Measurements from ENCODE around the gene ADAM12. TPM values are rescaled to one million over a fixed set of nuclear protein-coding genes. Genes with fewer than 3 reads are reported as not detected.

ADAM12 gene
- total RNA-seq, 1 experiment from 2014 or later, result 0.24 TPM

DNA sequence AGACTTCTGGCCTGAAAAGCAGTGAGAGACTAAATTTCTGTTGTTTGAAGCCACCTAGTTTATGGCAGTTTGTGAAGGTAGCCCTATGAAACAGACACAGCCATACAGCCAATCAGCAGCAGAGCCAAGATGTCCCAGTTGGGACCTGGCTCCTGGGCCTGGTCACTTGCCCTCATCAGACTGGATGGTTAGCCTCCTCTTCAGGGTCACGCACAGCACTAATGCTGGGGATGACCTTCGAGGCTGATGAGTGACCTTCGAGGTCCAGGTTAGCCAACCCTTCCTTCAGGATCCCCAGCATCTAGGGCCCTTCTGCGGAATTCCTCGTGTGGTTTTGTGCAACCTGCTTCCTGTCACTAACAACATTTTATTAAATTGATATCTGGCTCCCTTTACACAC, 262.3 kb downstream of the ADAM12 start:
- Histone ChIP-seq H3T11ph (ENCODE audit: low read length) (no peak overlapping the region), H2AFZ (ENCODE audit: low read length) (no peak overlapping the region), H3K18ac (ENCODE audit: insufficient read length, low read depth, low read length) (no peak overlapping the region), H4K20me1 (ENCODE audit: control insufficient read depth, insufficient read depth, insufficient read length) (no peaks in the 10 kb centered on the region), H2BK5ac (ENCODE audit: insufficient read length, low read length) (no peak overlapping the region), H3K27ac (ENCODE audit: insufficient read length, low read depth, low read length) (no peak overlapping the region), H3K56ac (ENCODE audit: insufficient read length, low read depth, low read length) (no peak overlapping the region), H2BK15ac (ENCODE audit: low read depth, low read length) (no peak overlapping the region), H3K9ac (ENCODE audit: extremely low read depth, insufficient read length, low read length) (no peak overlapping the region), H3K4me1 (ENCODE audit: insufficient read depth, low read length) (peaks cover 5% of the 10 kb centered on the region; the same call in 1 of the 2 replicates), H2BK12ac (ENCODE audit: insufficient read length, low read depth, low read length) (no peak overlapping the region), H3K79me1 (ENCODE audit: insufficient read depth, low read depth, low read length, poor library complexity, severe bottlenecking) (no peaks in the 10 kb centered on the region), H2AK5ac (ENCODE audit: insufficient read length, low read length) (no peak overlapping the region), H4K5ac (ENCODE audit: insufficient read length, low read depth, low read length) (no peak overlapping the region), H4K8ac (replicated peaks; ENCODE audit: insufficient read length, low read depth, low read length) (no peak overlapping the region), H2BK20ac (ENCODE audit: low read depth, low read length, poor library complexity, severe bottlenecking) (no peak overlapping the region), H2BK120ac (ENCODE audit: low read depth, low read length, poor library complexity, severe bottlenecking) (no peak overlapping the region), H3K79me2 (ENCODE audit: insufficient read depth, low read length) (no peaks in the 10 kb centered on the region), H3K4me2 (ENCODE audit: insufficient read depth, insufficient read length, low read length) (no peak overlapping the region), H3K4ac (ENCODE audit: low read depth, low read length) (no peak overlapping the region), H3K27me3 (ENCODE audit: insufficient read depth, low read length) (no peaks in the 10 kb centered on the region), H3K14ac (ENCODE audit: insufficient read depth, low read length) (no peak overlapping the region), H3K23ac (ENCODE audit: insufficient read length, low read depth, low read length) (no peak overlapping the region), H4K91ac (ENCODE audit: insufficient read length, low read depth, low read length) (no peak overlapping the region), H3K9me3 (ENCODE audit: control insufficient read depth, low read depth, low read length) (no peaks in the 10 kb centered on the region), H3K23me2 (ENCODE audit: insufficient read length, low read depth, low read length, poor library complexity, severe bottlenecking) (peaks cover 3% of the 10 kb centered on the region)
- DNase-seq, result no peak
- Mint-ChIP-seq H3K4me3 (no peak overlapping the region), H3K27me3 (ENCODE audit: low read depth) (peaks cover 19% of the 10 kb centered on the region), H3K9me3 (no peaks in the 10 kb centered on the region; a peak in 1 of 5 replicates), H3K36me3 (ENCODE audit: insufficient read depth in 1 of 3, low read depth in 3 of 3) (no peaks in the 10 kb centered on the region; a peak in 1 of 7 replicates), H3K27ac (no peak overlapping the region; a peak in 1 of 7 replicates), H3K4me1 (peaks cover 19 to 20% of the 10 kb centered on the region in 2 experiments)
- WGBS (ENCODE audit: extremely low coverage, insufficient read length, low lambda C conversion rate), result no CpG with 5 or more reads among the region's 5 CpGs
- TF ChIP-seq, protein P1, sequence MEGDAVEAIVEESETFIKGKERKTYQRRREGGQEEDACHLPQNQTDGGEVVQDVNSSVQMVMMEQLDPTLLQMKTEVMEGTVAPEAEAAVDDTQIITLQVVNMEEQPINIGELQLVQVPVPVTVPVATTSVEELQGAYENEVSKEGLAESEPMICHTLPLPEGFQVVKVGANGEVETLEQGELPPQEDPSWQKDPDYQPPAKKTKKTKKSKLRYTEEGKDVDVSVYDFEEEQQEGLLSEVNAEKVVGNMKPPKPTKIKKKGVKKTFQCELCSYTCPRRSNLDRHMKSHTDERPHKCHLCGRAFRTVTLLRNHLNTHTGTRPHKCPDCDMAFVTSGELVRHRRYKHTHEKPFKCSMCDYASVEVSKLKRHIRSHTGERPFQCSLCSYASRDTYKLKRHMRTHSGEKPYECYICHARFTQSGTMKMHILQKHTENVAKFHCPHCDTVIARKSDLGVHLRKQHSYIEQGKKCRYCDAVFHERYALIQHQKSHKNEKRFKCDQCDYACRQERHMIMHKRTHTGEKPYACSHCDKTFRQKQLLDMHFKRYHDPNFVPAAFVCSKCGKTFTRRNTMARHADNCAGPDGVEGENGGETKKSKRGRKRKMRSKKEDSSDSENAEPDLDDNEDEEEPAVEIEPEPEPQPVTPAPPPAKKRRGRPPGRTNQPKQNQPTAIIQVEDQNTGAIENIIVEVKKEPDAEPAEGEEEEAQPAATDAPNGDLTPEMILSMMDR (conservative IDR thresholded peaks at IDR 0.05), result no peak

All from H9 (cell line).